AG09309 (cell line): ENCODE measurements around the gene LPCAT4.
"Not testable (repeated sequence)": the region's sequence is repeated elsewhere in the genome, so short reads cannot be mapped to it uniquely, and the experiment has no call there.

Experiments
- DNase-seq: peaks from one replicate; pipeline ENCODE4 v3.0.0-alpha.2; 2010; ENCODE audit warnings: low read depth
- H3K4me3 ChIP-seq: 2 replicates; pipeline ENCODE4 v1.5.1; 2011; ENCODE audit warnings: mild to moderate bottlenecking, low read depth, low read length, moderate library complexity; ENCODE audit not compliant: control insufficient read depth
- CTCF ChIP-seq: IDR thresholded peaks from 2 replicates; pipeline ENCODE4 v1.5.1; 2011; ENCODE audit warnings: mild to moderate bottlenecking, low read depth, low read length, inconsistent platforms; ENCODE audit not compliant: insufficient read depth, control insufficient read depth; ENCODE audit errors: missing control alignments

The LPCAT4 gene

GRCh38 chr15:34367101-34368081 lies at the start of gene LPCAT4:
LPCAT4 (minus strand) TSS chr15:34367196; CDS start chr15:34367100, 96 bp downstream.
- peak; percentile 95 for TF ChIP-seq CTCF
- H3K4me3 ChIP-seq = peak within 1 kb of the TSS; percentile 100
- DNase-seq = peak; percentile 41

GRCh38 chr15:34409511-34409910 lies 42.5 kb upstream of the LPCAT4 start:
- DNase-seq, H3K4me3 ChIP-seq: not testable (repeated sequence)

- not testable (repeated sequence) for DNase-seq, H3K4me3 ChIP-seq
Observed at GRCh38 chr15:34408973-34409372, 42.0 kb upstream of the LPCAT4 start.

GRCh38 chr15:34403899-34404298 lies 36.9 kb upstream of the LPCAT4 start:
- H3K4me3 ChIP-seq, DNase-seq: not testable (repeated sequence)

GRCh38 chr15:34403160-34403598 lies 36.2 kb upstream of the LPCAT4 start:
- DNase-seq, H3K4me3 ChIP-seq: not testable (repeated sequence)

GRCh38 chr15:34397637-34398259 lies 30.8 kb upstream of the LPCAT4 start:
- DNase-seq, H3K4me3 ChIP-seq: not testable (repeated sequence)

GRCh38 chr15:34392981-34393380 lies 26.0 kb upstream of the LPCAT4 start:
- not testable (repeated sequence) for DNase-seq, H3K4me3 ChIP-seq

GRCh38 chr15:34389594-34390086 lies 22.6 kb upstream of the LPCAT4 start:
- not testable (repeated sequence) for H3K4me3 ChIP-seq

GRCh38 chr15:34381829-34382521 lies 15.0 kb upstream of the LPCAT4 start:
- H3K4me3 ChIP-seq, DNase-seq: not testable (repeated sequence)

More at GRCh38 chr15:34389594-34390086, 22.6 kb upstream of the LPCAT4 start:
- DNase-seq = not testable (repeated sequence)

GRCh38 chr15:34380491-34380890 lies 13.5 kb upstream of the LPCAT4 start:
- H3K4me3 ChIP-seq, DNase-seq: not testable (repeated sequence)

GRCh38 chr15:34376856-34377255 lies 9.9 kb upstream of the LPCAT4 start:
- TF ChIP-seq CTCF = no peak
- no peak for DNase-seq
- H3K4me3 ChIP-seq = no peak overlapping the region

- DNase-seq, H3K4me3 ChIP-seq: not testable (repeated sequence)
Observed at GRCh38 chr15:34375541-34375940, 8.5 kb upstream of the LPCAT4 start.
